LNCaP clone FGC (cell line): Measurements from ENCODE around the gene USP6NL.

ENCODE experiments used
- DNase-seq: peaks from one replicate; pipeline ENCODE4 v3.0.0-alpha.2; 2011; ENCODE audit warnings: low read depth
- H3K4me3 ChIP-seq: 2 replicates; pipeline ENCODE4 v1.5.1; 2011; ENCODE audit warnings: mild to moderate bottlenecking, low read depth, low read length, control low read depth
- TF ChIP-seq, protein P1 (sequence below): IDR thresholded peaks from 2 replicates; pipeline ENCODE4 v1.5.1; 2012; ENCODE audit warnings: mild to moderate bottlenecking; ENCODE audit not compliant: control insufficient read depth, insufficient read depth; ENCODE audit errors: extremely low read depth

Gene USP6NL

GRCh38 chr10:11444531-11445228 is 166.8 kb downstream of the USP6NL start:
- no peak for DNase-seq
- no peak overlapping the region for H3K4me3 ChIP-seq
- TF ChIP-seq, protein P1, sequence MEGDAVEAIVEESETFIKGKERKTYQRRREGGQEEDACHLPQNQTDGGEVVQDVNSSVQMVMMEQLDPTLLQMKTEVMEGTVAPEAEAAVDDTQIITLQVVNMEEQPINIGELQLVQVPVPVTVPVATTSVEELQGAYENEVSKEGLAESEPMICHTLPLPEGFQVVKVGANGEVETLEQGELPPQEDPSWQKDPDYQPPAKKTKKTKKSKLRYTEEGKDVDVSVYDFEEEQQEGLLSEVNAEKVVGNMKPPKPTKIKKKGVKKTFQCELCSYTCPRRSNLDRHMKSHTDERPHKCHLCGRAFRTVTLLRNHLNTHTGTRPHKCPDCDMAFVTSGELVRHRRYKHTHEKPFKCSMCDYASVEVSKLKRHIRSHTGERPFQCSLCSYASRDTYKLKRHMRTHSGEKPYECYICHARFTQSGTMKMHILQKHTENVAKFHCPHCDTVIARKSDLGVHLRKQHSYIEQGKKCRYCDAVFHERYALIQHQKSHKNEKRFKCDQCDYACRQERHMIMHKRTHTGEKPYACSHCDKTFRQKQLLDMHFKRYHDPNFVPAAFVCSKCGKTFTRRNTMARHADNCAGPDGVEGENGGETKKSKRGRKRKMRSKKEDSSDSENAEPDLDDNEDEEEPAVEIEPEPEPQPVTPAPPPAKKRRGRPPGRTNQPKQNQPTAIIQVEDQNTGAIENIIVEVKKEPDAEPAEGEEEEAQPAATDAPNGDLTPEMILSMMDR, result no peak

- H3K4me3 ChIP-seq, result no peak overlapping the region
- TF ChIP-seq, protein P1, result no peak
- no peak for DNase-seq
These were observed 167.3 kb downstream of the USP6NL start for GRCh38 chr10:11444155-11444530.

GRCh38 chr10:11443468-11444154 is 167.8 kb downstream of the USP6NL start:
- no peak overlapping the region for H3K4me3 ChIP-seq
- no peak for DNase-seq
- TF ChIP-seq, protein P1, result no peak

DNA sequence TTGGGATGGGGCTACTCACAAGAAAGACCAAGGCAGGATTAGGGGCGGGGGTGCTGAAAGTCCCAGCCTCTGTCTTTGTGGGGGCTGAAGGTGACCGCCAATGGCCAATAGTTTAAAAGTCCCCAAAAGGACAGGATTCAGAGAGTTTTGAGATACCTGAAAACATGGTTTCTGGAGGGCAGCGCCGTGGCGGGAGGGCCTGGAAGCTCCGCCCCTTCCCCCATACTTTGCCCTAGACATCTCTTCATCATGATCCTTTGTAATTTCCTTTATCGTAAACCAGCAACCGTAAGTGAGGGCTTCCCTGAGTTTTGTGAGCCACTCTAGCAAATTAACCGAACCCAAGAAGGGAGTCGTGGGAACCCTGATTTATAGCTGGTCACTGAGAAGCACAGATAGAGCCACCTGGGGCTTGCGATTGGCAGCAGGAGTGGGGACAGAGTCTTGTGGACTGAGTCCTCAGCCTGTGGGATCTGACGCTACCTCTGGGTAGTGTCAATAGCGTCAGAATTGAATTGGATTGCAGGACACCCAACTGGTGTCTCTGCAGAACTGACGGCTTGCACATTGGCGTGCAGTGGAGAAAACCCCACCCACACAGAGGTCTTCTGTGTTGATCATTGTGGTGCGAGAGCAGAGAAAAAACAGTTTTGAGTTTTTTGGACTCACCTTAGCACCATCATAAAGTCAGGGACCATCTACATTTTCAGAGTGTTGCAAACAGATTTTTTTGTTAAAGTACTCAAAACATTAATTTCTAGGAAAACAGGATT is 169.3 kb downstream of the USP6NL start:
- no peak for DNase-seq
- TF ChIP-seq, protein P1, result no peak
- H3K4me3 ChIP-seq, result no peak overlapping the region

- no peak overlapping the region for H3K4me3 ChIP-seq
- no peak for DNase-seq
- TF ChIP-seq, protein P1, result no peak
These were observed 170.3 kb downstream of the USP6NL start for GRCh38 chr10:11441151-11441535.

GRCh38 chr10:11440250-11441150 is 170.9 kb downstream of the USP6NL start:
- DNase-seq, result no peak
- no peak overlapping the region for H3K4me3 ChIP-seq
- TF ChIP-seq, protein P1, result no peak
